GM21529 (cell line): ENCODE data around the gene TOP3A.

Experiments used
- ATAC-seq: cut with Tn5 transposase; IDR thresholded peaks from one replicate; pipeline ENCODE4 v1.9.1; 2021; ENCODE audit not compliant: unreplicated experiment

TOP3A gene

GRCh38 chr17:18280766-18281371, 33.9 kb downstream of the TOP3A start:
- no peak for ATAC-seq

- ATAC-seq, result no peak
These were observed 34.5 kb downstream of the TOP3A start for GRCh38 chr17:18280249-18280648.

GRCh38 chr17:18278867-18279266, 35.9 kb downstream of the TOP3A start:
- no peak for ATAC-seq

- no peak for ATAC-seq
These were observed 37.7 kb downstream of the TOP3A start for GRCh38 chr17:18277076-18277475.

GRCh38 chr17:18270046-18270931, 44.5 kb downstream of the TOP3A start:
- ATAC-seq, result no peak

GRCh38 chr17:18267927-18268711, 46.7 kb downstream of the TOP3A start:
- ATAC-seq, result no peak

GRCh38 chr17:18267366-18267765, 47.4 kb downstream of the TOP3A start:
- no peak for ATAC-seq

GRCh38 chr17:18263885-18264682, 50.7 kb downstream of the TOP3A start:
- no peak for ATAC-seq

- ATAC-seq, result no peak
These were observed 52.2 kb downstream of the TOP3A start for GRCh38 chr17:18262641-18263040.

- ATAC-seq, result no peak
These were observed 52.7 kb downstream of the TOP3A start for GRCh38 chr17:18262111-18262510.

GRCh38 chr17:18261659-18262058, 53.1 kb downstream of the TOP3A start:
- ATAC-seq, result no peak

GRCh38 chr17:18261146-18261515, 53.7 kb downstream of the TOP3A start:
- no peak for ATAC-seq

- peak; percentile 80 for ATAC-seq
These were observed 54.3 kb downstream of the TOP3A start, which contains the start of gene MIEF2 for GRCh38 chr17:18260332-18261145. Gene MIEF2 (plus strand): TSS chr17:18260662. CDS start chr17:18262721, 2,059 bp downstream.

GRCh38 chr17:18259621-18260331, 55.0 kb downstream of the TOP3A start:
- no peak for ATAC-seq

- ATAC-seq, result no peak
These were observed 56.3 kb downstream of the TOP3A start, which contains the start of gene FLII for GRCh38 chr17:18258356-18259038. Gene FLII (minus strand): TSS chr17:18258738. CDS start chr17:18258690, 48 bp downstream.

- peak; percentile 30 for ATAC-seq
These were observed 56.8 kb downstream of the TOP3A start for GRCh38 chr17:18257982-18258355.

- peak; percentile 3 for ATAC-seq
These were observed 57.4 kb downstream of the TOP3A start for GRCh38 chr17:18257268-18257981.

GRCh38 chr17:18256776-18257175, 58.0 kb downstream of the TOP3A start:
- ATAC-seq, result no peak
